Adipocyte (in vitro differentiated cells): ENCODE measurements around the gene NFAM1.

Experiments
- DNase-seq: peaks from one replicate; pipeline ENCODE4 v3.0.0-alpha.2; 2015; ENCODE audit warnings: low read depth
- H3K27me3 ChIP-seq: replicated peaks from 2 replicates; pipeline ENCODE4 v1.7.0; 2013; ENCODE audit warnings: mild to moderate bottlenecking, low read length, moderate library complexity; ENCODE audit not compliant: control insufficient read depth, insufficient read depth
- H3K36me3 ChIP-seq: 2 replicates; pipeline ENCODE4 v1.7.0; 2013; ENCODE audit warnings: low read length, mild to moderate bottlenecking, moderate library complexity; ENCODE audit not compliant: control insufficient read depth, insufficient read depth, severe bottlenecking
- H3K4me1 ChIP-seq: 2 replicates; pipeline ENCODE4 v1.7.0; 2013; ENCODE audit warnings: mild to moderate bottlenecking, low read length, moderate library complexity; ENCODE audit not compliant: control insufficient read depth, insufficient read depth
- H3K4me3 ChIP-seq: 2 replicates; pipeline ENCODE4 v1.7.0; 2013; ENCODE audit warnings: mild to moderate bottlenecking, low read length, moderate library complexity
- H3K9ac ChIP-seq: 2 replicates; pipeline ENCODE4 v1.7.0; 2013; ENCODE audit warnings: mild to moderate bottlenecking, low read length, moderate library complexity
- H3K9me3 ChIP-seq: 2 replicates; pipeline ENCODE4 v1.7.0; 2013; ENCODE audit warnings: mild to moderate bottlenecking, low read length, moderate library complexity; ENCODE audit not compliant: control insufficient read depth

NFAM1 gene

GRCh38 chr22:42410708-42411107, 21.5 kb downstream of the NFAM1 start:
- no peak overlapping the region for H3K4me3 ChIP-seq
- DNase-seq = no peak
- H3K9ac ChIP-seq = no peak overlapping the region
- no peaks in the 10 kb centered on the region for H3K36me3 ChIP-seq
- H3K4me1 ChIP-seq = no peaks in the 10 kb centered on the region
- no peaks in the 10 kb centered on the region for H3K9me3 ChIP-seq
- peaks cover 14% of the 10 kb centered on the region for H3K27me3 ChIP-seq

DNA sequence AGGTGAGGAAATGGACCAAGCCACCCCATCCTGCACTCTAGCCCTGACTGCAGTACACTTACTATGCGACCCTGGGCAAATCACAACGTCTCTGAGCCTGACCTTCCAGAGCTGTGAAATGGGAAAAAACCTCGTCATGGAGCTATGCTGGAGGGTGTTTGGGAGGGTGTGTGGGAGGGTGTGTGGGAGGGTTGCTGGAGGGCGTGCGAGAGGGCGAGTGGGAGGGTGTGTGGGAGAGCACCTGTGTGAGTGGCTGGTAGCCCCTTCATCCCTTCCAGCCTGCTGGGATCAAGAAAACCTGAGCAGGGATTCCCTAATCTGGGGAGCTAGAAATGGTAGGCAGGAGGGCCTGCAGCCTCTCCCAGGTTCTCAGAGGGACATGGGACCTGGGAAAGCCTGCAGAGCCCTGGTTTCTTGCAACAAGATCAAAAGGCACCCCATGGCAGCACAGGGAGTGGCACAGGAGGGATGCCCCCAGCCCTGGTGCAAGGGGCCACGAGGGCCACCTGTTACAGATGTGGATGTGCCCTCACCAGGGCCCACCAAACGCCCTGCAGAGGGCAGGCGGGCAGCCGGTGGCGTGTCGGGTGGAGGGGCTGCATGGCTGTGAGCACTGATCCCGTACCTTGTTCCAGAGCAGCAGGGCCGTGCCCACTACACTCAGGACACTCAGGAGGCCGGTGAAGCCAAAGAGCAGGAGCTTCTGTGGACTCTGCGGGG, 23.2 kb downstream of the NFAM1 start:
- peaks cover 19% of the 10 kb centered on the region for H3K27me3 ChIP-seq
- DNase-seq = no peak

DNA sequence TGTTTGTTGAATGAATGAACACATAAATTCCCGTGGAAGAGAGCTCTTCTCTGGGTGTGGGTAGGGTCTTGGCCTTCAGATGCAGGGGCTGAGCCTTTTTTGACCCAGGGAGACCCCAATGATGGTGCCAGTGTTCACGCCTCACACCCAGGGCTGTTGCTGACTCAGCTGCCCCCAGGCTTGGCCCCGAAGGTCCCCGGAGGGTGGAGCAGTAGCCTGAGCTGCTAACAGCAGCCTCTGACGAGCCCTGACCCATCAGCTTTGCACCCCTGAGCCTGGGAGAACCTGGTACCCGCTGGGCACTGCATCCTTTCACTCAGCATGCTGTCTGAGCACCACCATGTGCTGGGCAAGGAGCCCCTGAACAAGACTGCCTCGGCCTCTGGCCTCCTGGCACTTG, 23.9 kb downstream of the NFAM1 start:
- H3K36me3 ChIP-seq = no peaks in the 10 kb centered on the region
- peaks cover 19% of the 10 kb centered on the region for H3K27me3 ChIP-seq
- no peaks in the 10 kb centered on the region for H3K4me1 ChIP-seq
- no peaks in the 10 kb centered on the region for H3K9me3 ChIP-seq
- H3K9ac ChIP-seq = no peak overlapping the region
- no peak for DNase-seq
- H3K4me3 ChIP-seq = no peak overlapping the region

More for the DNA sequence above, 23.2 kb downstream of the NFAM1 start:
- Histone ChIP-seq H3K4me3 (no peak overlapping the region), H3K9me3 (no peaks in the 10 kb centered on the region), H3K36me3 (no peaks in the 10 kb centered on the region), H3K9ac (no peak overlapping the region), H3K4me1 (no peaks in the 10 kb centered on the region)

DNA sequence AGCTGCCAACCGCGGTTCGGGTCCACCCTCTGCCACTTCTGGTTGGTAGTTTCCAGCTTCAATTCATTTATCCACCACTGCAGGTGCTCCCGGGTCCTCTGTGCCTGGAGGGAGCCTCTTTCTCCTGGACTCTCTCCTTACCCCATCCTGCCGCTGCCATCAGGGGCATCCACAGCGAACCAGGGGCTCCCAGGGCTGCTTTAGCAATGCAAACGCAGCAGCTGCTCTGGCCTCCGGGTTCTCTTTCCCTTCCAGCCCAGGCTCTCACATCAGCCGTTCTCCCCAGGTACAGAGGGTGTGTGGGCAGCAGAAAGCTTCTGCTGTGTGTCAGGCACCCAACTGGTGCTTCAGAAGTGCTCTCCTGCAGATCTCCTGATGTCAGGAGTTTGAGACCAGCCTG, 27.9 kb downstream of the NFAM1 start:
- no peaks in the 10 kb centered on the region for H3K9me3 ChIP-seq
- H3K27me3 ChIP-seq = peaks cover 42% of the 10 kb centered on the region
- no peaks in the 10 kb centered on the region for H3K4me1 ChIP-seq
- no peak overlapping the region for H3K4me3 ChIP-seq
- no peak for DNase-seq
- no peak overlapping the region for H3K9ac ChIP-seq
- no peaks in the 10 kb centered on the region for H3K36me3 ChIP-seq

DNA sequence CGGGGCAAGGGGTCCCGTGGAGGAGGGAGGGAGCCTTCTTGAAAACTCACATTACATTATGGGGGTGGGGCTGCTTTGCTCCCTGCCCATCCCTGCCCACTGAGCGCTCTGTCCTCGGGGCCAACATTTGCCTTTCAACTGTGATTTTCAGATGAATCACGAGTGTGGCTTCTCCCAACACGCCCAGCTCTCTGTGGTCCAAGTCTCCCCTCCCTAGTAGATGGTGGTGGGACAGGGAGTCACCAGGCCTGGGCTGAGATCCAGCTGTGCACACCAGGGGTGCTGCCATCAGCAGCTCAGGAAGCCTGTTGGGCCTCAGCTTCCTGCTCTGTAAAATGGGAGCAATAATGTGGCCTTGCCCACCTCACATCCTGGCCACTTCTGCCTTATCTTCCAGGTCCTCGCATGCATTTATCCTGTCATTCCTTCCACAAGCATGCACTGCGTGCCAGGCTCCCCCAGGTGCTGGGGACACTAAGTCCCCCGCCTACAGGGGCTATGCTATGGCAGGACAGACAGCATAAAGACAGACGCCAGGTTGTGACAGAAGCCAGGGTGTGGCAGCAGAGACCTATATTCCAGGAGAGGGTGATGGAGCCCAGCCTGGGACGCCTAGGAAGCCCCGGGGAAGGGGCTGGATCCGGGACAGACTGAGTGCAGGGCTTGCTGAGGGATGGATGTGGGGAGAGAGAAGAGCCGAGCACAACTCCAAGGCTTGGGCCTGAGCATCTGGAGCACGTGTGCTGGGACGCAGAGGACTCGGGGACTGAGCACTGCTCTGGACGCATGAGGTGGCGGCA, 30.5 kb downstream of the NFAM1 start:
- Histone ChIP-seq H3K9ac (no peak overlapping the region), H3K4me1 (no peaks in the 10 kb centered on the region), H3K36me3 (no peaks in the 10 kb centered on the region), H3K4me3 (no peak overlapping the region), H3K9me3 (no peaks in the 10 kb centered on the region), H3K27me3 (peaks cover 39% of the 10 kb centered on the region)
- DNase-seq = no peak

- Histone ChIP-seq H3K9ac (no peak overlapping the region), H3K36me3 (no peaks in the 10 kb centered on the region), H3K4me3 (no peak overlapping the region), H3K9me3 (no peaks in the 10 kb centered on the region), H3K4me1 (no peaks in the 10 kb centered on the region), H3K27me3 (peaks cover 43% of the 10 kb centered on the region)
- no peak for DNase-seq
These were observed 31.2 kb downstream of the NFAM1 start for GRCh38 chr22:42400811-42401534.

- H3K27me3 ChIP-seq = peaks cover 33% of the 10 kb centered on the region
- H3K4me3 ChIP-seq = no peak overlapping the region
- H3K36me3 ChIP-seq = no peaks in the 10 kb centered on the region
- H3K9me3 ChIP-seq = no peaks in the 10 kb centered on the region
- H3K9ac ChIP-seq = no peak overlapping the region
- no peak for DNase-seq
- H3K4me1 ChIP-seq = no peaks in the 10 kb centered on the region
These were observed 32.6 kb downstream of the NFAM1 start for GRCh38 chr22:42399315-42400271.

DNA sequence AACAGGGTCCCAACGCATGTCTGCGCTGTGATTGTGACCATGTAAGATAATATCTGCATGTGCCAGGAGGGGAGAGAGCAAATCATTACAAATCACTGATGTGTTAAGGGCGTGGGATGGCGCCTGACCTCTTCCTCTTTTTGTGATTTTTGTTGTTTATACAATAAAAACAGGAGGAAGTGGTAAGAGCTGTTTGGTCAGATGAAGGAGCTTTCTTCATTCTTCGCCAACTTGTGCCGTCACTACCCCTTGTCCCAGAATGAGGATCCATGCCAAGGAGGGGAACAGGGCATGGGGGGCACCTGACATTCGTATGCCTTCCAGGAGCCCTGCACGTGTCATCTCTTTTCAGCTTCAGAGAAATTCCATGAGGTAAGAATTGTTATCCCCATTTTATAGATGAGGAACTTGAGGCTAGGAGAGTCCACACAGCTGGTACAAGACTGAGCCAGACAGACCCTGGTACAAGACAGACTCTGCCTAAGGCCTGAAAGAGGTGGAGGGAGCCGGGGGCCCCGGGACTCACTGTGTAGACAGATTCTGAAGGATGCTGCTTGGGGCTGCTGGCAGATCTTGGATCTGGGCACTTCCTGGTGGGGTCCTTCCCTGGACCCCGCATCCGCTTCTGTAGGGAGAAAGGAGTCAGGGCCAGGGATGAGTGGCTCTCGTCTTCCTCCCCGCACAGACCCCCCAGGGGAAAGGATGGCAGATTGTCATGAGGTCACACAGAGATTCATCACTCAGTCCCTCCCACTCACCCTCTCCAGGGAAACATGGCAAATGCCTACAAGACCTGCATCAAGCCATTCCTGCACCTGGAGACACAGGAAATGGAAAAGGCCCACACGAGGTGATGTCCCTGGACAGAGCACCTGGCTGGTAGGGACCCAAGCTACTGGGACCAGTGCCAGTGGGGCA, 34.6 kb downstream of the NFAM1 start:
- DNase-seq = no peak
- Histone ChIP-seq H3K4me3 (no peak overlapping the region), H3K9me3 (no peaks in the 10 kb centered on the region), H3K27me3 (peaks cover 33% of the 10 kb centered on the region), H3K4me1 (no peaks in the 10 kb centered on the region), H3K36me3 (no peaks in the 10 kb centered on the region), H3K9ac (no peak overlapping the region)

DNA sequence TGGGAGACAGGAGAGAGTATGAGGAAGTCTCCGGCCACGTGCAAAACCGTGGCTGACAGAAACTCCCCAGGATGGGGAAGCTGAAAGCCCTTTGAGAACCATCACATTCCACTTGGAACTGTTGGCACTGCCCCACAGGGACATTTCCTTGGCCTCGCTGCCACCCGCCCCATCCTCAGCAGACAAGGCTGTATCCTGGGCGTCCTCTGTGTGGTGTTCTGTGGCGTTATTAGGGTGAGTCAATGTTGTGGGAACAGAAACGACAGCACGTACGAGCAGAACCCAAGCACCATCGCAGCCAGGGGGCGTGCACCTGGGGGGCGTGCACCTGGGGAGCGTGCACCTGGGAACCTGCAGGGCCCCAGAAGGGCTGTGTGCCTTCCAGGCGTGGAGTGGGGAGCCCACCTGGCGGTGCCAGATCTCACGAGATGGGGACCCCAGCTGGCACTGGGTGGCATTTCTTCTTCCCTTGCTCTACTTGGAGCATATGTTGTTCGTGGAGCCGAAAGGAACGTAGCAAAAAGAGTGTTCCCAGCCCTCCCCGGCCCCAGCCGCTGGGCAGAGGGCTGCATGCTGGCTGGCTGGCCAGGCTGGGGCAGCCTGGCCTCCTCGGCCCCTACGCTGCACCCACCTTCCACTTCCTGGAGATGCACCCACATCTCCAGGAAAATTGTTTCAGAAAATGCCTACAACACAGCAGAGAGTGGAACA, 35.4 kb downstream of the NFAM1 start:
- Histone ChIP-seq H3K4me1 (no peaks in the 10 kb centered on the region), H3K4me3 (no peak overlapping the region), H3K9ac (no peak overlapping the region), H3K9me3 (no peaks in the 10 kb centered on the region), H3K27me3 (peaks cover 34% of the 10 kb centered on the region), H3K36me3 (no peaks in the 10 kb centered on the region)
- no peak for DNase-seq
